ENCODE data around the gene PLOD1. TPM values are rescaled to one million over a fixed set of nuclear protein-coding genes. Genes with fewer than 3 reads are reported as not detected.

PLOD1 gene
- total and polyA plus RNA-seq, 10 of the 15 experiments (the other 5 are each of a cell fraction or from before 2014, with no cell fraction given): 10.6 to 42.6 (median 29.3) TPM

DNA sequence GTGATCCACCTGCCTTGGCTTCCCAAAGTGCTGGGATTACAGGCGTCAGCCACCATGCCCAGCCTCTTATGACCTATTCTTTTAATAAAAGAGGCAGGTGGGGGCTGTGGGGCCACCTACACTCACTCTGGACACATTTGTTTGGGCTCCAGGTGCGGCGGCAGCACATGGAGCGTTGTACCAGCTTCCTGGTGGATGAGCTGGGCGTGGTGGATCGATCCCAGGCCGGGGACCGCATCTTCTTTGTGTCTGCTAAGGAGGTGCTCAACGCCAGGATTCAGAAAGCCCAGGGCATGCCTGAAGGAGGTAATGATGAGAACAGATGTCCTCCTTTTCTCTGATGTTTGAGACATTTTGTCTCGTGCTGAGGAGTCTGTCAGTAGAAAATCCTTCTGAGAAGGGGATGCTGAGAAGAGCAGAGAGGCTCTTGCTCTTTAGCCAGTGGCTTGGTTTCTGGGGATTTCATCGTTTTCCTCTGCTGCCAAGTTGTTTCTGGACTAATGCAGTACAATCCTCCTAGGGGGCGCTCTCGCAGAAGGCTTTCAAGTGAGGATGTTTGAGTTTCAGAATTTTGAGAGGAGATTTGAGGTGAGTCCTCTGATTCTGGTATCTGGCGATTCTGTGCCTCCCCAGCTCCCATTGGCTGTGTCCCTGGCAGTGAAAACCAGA is 66.9 kb downstream of the PLOD1 start (continued):
- TF ChIP-seq, protein P1, sequence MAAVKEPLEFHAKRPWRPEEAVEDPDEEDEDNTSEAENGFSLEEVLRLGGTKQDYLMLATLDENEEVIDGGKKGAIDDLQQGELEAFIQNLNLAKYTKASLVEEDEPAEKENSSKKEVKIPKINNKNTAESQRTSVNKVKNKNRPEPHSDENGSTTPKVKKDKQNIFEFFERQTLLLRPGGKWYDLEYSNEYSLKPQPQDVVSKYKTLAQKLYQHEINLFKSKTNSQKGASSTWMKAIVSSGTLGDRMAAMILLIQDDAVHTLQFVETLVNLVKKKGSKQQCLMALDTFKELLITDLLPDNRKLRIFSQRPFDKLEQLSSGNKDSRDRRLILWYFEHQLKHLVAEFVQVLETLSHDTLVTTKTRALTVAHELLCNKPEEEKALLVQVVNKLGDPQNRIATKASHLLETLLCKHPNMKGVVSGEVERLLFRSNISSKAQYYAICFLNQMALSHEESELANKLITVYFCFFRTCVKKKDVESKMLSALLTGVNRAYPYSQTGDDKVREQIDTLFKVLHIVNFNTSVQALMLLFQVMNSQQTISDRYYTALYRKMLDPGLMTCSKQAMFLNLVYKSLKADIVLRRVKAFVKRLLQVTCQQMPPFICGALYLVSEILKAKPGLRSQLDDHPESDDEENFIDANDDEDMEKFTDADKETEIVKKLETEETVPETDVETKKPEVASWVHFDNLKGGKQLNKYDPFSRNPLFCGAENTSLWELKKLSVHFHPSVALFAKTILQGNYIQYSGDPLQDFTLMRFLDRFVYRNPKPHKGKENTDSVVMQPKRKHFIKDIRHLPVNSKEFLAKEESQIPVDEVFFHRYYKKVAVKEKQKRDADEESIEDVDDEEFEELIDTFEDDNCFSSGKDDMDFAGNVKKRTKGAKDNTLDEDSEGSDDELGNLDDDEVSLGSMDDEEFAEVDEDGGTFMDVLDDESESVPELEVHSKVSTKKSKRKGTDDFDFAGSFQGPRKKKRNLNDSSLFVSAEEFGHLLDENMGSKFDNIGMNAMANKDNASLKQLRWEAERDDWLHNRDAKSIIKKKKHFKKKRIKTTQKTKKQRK (IDR thresholded peaks at IDR 0.05; ENCODE audit: low read depth, low read length): no peak
- TF ChIP-seq CREB1 (IDR thresholded peaks at IDR 0.05; ENCODE audit: low read depth): no peak
- TF ChIP-seq SMARCA5 (IDR thresholded peaks at IDR 0.05): no peak

DNA sequence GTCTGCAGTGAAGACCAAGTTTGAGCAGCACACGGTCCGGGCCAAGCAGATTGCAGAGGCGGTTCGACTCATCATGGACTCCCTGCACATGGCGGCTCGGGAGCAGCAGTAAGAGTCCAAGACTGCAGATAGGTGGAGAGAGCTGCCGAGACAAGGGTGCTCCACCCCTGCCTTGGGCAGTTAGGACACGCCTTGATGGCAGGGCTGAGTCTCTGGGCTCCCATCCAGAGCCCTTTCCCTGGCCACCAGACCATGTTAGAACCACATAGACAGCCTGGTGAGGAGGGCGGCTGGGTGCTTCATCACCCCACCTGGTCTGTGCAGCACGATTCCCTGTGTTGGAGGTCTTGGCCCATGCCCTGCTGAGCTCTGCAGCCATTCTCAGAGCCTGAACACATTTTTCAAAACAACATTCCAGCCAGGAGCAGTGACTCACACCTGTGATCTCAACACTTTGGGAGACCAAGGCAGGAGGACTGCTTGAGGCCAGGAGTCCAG is 67.5 kb downstream of the PLOD1 start:
- intact Hi-C loops (cut with micrococcal nuclease; ENCODE audit: unreplicated experiment): loop anchor here (2.0 to 5.0 kb wide), 2 partner anchors 50 to 77 kb away; no protein-coding TSS in a partner anchor
- POLR2A ChIA-PET: interaction anchor here (0.6 to 1.3 kb wide), 2 partner anchors 9 to 86 kb away, joined by 4 read pairs; no protein-coding TSS in a partner anchor

More for the DNA sequence above, 67.5 kb downstream of the PLOD1 start:
- FAIRE-seq (no peak), DNase-seq (ENCODE audit: low read depth, low spot score) (no peak), ATAC-seq (no peak)
- peaks cover 26% of the 10 kb centered on the region for H3K4me1 ChIP-seq (ENCODE audit: control insufficient read depth, insufficient read depth, low read length)
- in situ Hi-C loops (cut with MboI): no loop called here
- H3K27me3 ChIP-seq (replicated peaks in 1 of 2; ENCODE audit: control insufficient read depth in 2 of 2, insufficient read depth in 2 of 2, low read length in 1 of 2): no peaks in the 10 kb centered on the region
- ChIA-PET CTCF (interaction anchor here (0.7 to 3.1 kb wide), 9 partner anchors 9 to 77 kb away, joined by 3 to 23 read pairs (median 3); partner anchors contain the start of gene TNFRSF8), SMC1A (ENCODE audit: uncharacterized antibody, unreplicated experiment) (interaction anchor here (1.3 to 1.9 kb wide), 3 partner anchors 38 to 78 kb away, joined by 4 to 6 read pairs (median 5); no protein-coding TSS in a partner anchor), RAD21 (ENCODE audit: unreplicated experiment) (interaction anchor here (0.9 to 1.8 kb wide), 3 partner anchors 10 to 77 kb away, joined by 3 to 11 read pairs (median 4); no protein-coding TSS in a partner anchor)
- no peak for TF ChIP-seq RBBP5 (conservative IDR thresholded peaks at IDR 0.05)
- TF ChIP-seq, protein P2, sequence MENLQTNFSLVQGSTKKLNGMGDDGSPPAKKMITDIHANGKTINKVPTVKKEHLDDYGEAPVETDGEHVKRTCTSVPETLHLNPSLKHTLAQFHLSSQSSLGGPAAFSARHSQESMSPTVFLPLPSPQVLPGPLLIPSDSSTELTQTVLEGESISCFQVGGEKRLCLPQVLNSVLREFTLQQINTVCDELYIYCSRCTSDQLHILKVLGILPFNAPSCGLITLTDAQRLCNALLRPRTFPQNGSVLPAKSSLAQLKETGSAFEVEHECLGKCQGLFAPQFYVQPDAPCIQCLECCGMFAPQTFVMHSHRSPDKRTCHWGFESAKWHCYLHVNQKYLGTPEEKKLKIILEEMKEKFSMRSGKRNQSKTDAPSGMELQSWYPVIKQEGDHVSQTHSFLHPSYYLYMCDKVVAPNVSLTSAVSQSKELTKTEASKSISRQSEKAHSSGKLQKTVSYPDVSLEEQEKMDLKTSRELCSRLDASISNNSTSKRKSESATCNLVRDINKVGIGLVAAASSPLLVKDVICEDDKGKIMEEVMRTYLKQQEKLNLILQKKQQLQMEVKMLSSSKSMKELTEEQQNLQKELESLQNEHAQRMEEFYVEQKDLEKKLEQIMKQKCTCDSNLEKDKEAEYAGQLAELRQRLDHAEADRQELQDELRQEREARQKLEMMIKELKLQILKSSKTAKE (IDR thresholded peaks at IDR 0.05; ENCODE audit: low read depth, poor library complexity, severe bottlenecking): no peak
- no peak for TF ChIP-seq MYC (IDR thresholded peaks at IDR 0.05; ENCODE audit: insufficient read depth, insufficient read length, insufficient replicate concordance, low read length, severe bottlenecking)
- no peak for TF ChIP-seq PAX5 (IDR thresholded peaks at IDR 0.05; ENCODE audit: borderline replicate concordance, low read depth, low read length)
- TF ChIP-seq BRCA1 (IDR thresholded peaks at IDR 0.05; ENCODE audit: low read depth, low read length): no peak
- no peak for TF ChIP-seq ESRRA (IDR thresholded peaks at IDR 0.05; ENCODE audit: low read length)
- no peak overlapping the region for H2AFZ ChIP-seq (ENCODE audit: control insufficient read depth, low read depth, low read length)
- H3K27ac ChIP-seq (ENCODE audit: control insufficient read depth, insufficient read depth): no peak overlapping the region
- no peaks in the 10 kb centered on the region for H3K79me2 ChIP-seq (ENCODE audit: control insufficient read depth, insufficient read depth, low read length)
- no peaks in the 10 kb centered on the region for H3K9me3 ChIP-seq (replicated peaks; ENCODE audit: control insufficient read depth, insufficient read depth, low read length)
- 94% methylated on average over 10 of the region's 10 CpGs for WGBS (ENCODE audit: insufficient coverage, insufficient replicate concordance, low lambda C conversion rate, missing lambda C conversion rate)
- H3K36me3 ChIP-seq (ENCODE audit: control insufficient read depth in 2 of 2, insufficient read depth in 2 of 2, low read length in 1 of 2): peaks cover 52 to 56% of the 10 kb centered on the region in 2 experiments
- H3K4me3 ChIP-seq: no peak overlapping the region
- H3K9ac ChIP-seq (ENCODE audit: control insufficient read depth, insufficient read depth, low read length): no peak overlapping the region
- no peaks in the 10 kb centered on the region for H4K20me1 ChIP-seq (ENCODE audit: control insufficient read depth, insufficient read depth)
- H3K4me2 ChIP-seq (ENCODE audit: control insufficient read depth, insufficient read depth): no peak overlapping the region
- no TSS peak for BruUV-seq (replicated peaks)

Measured in GM12878 (cell line).